HL-60 (cell line): ENCODE results near the gene KNSTRN.

ENCODE experiments used
- DNase-seq, 2 experiments: peaks; one replicate each; pipeline ENCODE4 v3.0.0-alpha.2; 2010 to 2020; ENCODE audit warnings: low read depth in 1 of 2, low spot score in 1 of 2
- H3K27ac ChIP-seq: fragments of 250-450 bp; sonication (Bioruptor Pico); replicated peaks from 2 replicates; pipeline ENCODE4 v1.5.1; 2020; ENCODE audit warnings: mild to moderate bottlenecking, moderate library complexity
- H3K27me3 ChIP-seq: fragments of 250-450 bp; sonication (Bioruptor Pico); 2 replicates; pipeline ENCODE4 v1.5.1; 2021; ENCODE audit warnings: mild to moderate bottlenecking, moderate library complexity; ENCODE audit not compliant: insufficient read depth, poor library complexity, severe bottlenecking
- H3K4me3 ChIP-seq: replicated peaks from 2 replicates; pipeline ENCODE4 v1.5.1; 2011; ENCODE audit warnings: mild to moderate bottlenecking, control low read depth, low read length; ENCODE audit not compliant: insufficient read depth
- CTCF ChIP-seq: IDR thresholded peaks from one replicate; pipeline ENCODE4 v1.5.1; 2011; ENCODE audit warnings: low read length, control low read depth, inconsistent platforms; ENCODE audit not compliant: insufficient read depth
- GABPA ChIP-seq: IDR thresholded peaks from 2 replicates; pipeline ENCODE4 v1.6.1; 2012; ENCODE audit warnings: low read depth
- POLR2AphosphoS5 ChIP-seq: IDR thresholded peaks from 2 replicates; pipeline ENCODE4 v1.6.1; 2012; ENCODE audit warnings: low read depth
- REST ChIP-seq: IDR thresholded peaks from 2 replicates; pipeline ENCODE4 v1.6.1; 2012; ENCODE audit warnings: low read depth; ENCODE audit not compliant: insufficient replicate concordance
- SPI1 ChIP-seq: IDR thresholded peaks from 2 replicates; pipeline ENCODE4 v1.6.1; 2012; ENCODE audit warnings: low read depth, mild to moderate bottlenecking, borderline replicate concordance

The KNSTRN gene

GRCh38 chr15:40334941-40335795, 47.4 kb upstream of the KNSTRN start:
- Histone ChIP-seq H3K27ac (peak overlapping the region; percentile 85), H3K4me3 (no peak overlapping the region), H3K27me3 (no peaks in the 10 kb centered on the region)
- no peak for TF ChIP-seq GABPA
- DNase-seq, result peak in 1 of 2 experiments; percentile 72

GRCh38 chr15:40335938-40336743, 46.4 kb upstream of the KNSTRN start:
- TF ChIP-seq GABPA (no peak), POLR2AphosphoS5 (no peak), SPI1 (no peak), CTCF (no peak), REST (no peak)
- DNase-seq, result no peak
- peak overlapping the region; percentile 85; the same call in 1 of the 2 replicates for H3K27ac ChIP-seq
- no peak overlapping the region for H3K4me3 ChIP-seq
- no peaks in the 10 kb centered on the region for H3K27me3 ChIP-seq

- DNase-seq, result peak in 1 of 2 experiments; percentile 68
- H3K27ac ChIP-seq, result no peak overlapping the region
- TF ChIP-seq SPI1 (peak; percentile 16; the same call in 1 of the 2 replicates), CTCF (no peak), REST (no peak), POLR2AphosphoS5 (no peak), GABPA (no peak)
- no peak overlapping the region for H3K4me3 ChIP-seq
- H3K27me3 ChIP-seq, result no peaks in the 10 kb centered on the region
Measured at GRCh38 chr15:40336744-40337122, 45.8 kb upstream of the KNSTRN start.

GRCh38 chr15:40337597-40337996, 44.9 kb upstream of the KNSTRN start:
- no peak for DNase-seq
- Histone ChIP-seq H3K27ac (no peak overlapping the region), H3K4me3 (no peak overlapping the region), H3K27me3 (no peaks in the 10 kb centered on the region)
- TF ChIP-seq SPI1, result no peak
- no peak for TF ChIP-seq CTCF
